CD4-positive, alpha-beta T cell treated with Interleukin-17A for 1 hour (primary cell): ENCODE results near the gene SNRNP48.

Experiments
- DNase-seq: peaks from one replicate; pipeline ENCODE4 v3.0.0-alpha.2; 2020

SNRNP48 gene, protein sequence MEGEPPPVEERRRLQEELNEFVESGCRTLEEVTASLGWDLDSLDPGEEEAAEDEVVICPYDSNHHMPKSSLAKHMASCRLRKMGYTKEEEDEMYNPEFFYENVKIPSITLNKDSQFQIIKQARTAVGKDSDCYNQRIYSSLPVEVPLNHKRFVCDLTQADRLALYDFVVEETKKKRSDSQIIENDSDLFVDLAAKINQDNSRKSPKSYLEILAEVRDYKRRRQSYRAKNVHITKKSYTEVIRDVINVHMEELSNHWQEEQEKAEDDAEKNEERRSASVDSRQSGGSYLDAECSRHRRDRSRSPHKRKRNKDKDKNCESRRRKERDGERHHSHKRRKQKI

DNA sequence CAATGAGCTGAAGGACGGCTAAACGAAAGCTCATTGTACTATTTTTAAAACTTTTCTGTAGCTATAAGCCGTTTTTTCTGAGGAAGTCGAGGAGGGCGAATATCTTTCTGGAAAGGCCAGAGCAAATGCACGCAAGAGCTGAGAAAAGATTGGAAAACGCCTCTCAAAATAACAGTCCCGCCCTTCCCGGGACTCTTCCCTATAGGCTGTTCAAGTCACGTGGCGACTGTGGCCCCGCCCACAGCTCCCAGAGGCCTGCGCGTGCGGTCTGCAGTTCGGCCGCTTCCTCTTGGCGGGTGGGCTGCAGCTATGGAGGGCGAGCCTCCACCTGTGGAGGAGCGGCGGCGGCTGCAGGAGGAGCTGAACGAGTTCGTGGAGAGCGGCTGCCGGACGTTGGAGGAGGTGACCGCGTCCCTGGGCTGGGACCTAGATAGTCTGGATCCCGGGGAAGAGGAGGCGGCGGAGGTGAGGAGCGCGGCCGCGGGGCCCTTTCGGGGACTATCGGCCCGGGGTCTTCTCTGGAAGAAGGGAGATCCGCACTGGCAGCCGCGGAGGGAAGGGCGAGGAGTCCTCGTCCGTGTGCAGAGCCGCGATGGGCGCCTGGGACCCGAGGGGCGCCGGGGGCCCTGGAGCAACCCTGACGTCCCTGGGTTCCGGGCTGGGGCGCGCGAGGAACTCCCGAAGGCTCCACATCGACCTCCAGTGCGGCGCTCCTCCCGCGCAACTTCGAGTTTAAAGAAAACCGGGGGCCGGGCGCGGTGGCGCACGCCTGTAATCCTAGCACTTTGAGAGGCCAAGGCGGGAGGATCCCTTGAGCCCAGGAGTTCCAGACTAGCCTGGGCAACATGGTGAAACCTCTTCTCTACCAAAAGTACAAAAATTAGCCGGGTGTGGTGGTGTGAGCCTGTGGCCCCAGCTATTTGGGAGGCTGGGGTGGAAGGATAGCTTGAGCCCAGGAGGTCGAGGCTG is at the start of gene SNRNP48:
SNRNP48 (plus strand) TSS at position 250 of the 969 bp plus-strand sequence; CDS start at position 310, 60 bp downstream.
- DNase-seq, result peak; percentile 91

- no peak for DNase-seq
Observed at GRCh38 chr6:7540595-7540994, 49.4 kb upstream of the SNRNP48 start.

GRCh38 chr6:7541175-7542064 is 48.6 kb upstream of the SNRNP48 start, which contains the start of gene DSP:
TSS of gene DSP (plus strand) at chr6:7541671. CDS start at chr6:7541916, 245 bp downstream.
- no peak for DNase-seq

DNA sequence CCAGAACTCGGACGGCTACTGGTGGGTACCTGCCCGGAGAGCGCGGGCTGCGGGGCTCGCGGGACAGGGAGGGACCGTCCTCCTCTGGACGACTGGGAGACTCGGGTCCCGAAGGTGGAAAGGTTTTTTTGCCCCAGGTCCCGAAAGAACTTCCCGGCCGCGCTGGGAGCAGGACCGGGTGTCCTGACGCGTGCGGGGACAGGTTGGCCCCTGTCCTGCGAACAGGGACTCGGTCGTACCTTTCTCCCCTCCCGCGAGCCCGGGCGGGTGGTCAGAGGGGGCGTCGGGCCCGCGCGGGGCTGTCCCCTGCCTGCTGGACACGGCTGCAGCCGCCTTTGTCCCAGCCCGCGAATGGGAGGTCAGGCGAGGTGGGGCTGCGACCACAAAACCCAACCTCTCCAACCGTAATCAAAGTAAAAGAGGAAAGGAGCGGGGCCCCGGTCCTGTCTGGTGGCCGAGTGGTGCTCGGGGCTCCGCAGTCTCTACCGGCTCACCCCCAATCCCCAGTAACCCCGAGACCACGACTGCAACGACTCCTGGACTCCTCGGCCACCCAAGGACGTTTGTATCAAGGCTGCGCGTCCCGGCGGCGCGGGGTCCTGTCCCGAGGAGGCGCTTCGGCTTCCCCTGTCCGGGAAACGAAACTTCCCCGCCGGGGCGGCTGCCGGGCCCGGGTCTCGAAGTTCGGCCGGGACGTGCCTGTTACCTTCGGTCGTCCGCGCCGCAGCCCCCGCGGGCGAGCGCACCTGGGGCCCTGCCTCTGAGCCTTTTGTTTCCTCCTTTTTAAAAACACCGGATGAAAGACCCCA is 47.7 kb upstream of the SNRNP48 start:
- no peak for DNase-seq

GRCh38 chr6:7542874-7543624 is 46.9 kb upstream of the SNRNP48 start:
- no peak for DNase-seq

- DNase-seq, result no peak
Observed at GRCh38 chr6:7543789-7544424, 46.1 kb upstream of the SNRNP48 start.

GRCh38 chr6:7544597-7544996 is 45.4 kb upstream of the SNRNP48 start:
- DNase-seq, result no peak

DNA sequence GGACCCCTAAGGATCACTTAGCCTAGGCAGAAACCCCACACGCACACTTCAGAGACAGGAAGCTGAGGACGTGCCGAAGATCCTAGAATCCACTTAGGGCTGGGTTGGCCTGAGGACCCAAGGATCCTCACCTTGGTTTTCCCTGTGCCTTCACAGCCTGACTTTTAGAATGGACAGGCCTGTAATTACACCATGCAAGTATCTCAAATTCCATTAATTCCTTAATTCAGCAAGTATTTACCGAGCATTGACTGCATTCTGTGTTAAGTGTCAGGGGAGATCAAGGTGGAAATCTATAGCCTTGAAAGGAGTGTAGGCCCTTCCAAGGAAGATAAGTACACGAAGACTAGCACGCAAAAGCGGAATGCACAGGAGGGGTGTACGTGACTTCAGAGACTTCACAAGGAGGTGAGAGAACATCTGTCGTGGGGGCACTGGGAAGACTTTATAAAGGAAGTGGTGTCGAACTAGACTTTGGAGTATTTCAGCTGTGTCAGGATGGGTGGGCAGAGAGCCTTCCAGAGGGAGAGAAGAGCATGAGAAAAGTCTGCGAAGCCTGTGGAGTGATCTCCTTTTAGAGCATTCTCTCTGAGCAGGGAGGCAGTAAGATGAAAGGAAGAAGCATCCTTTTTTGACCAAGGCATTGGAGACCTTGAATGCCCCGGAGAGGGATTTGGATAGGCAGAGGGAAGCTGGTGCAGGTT is 44.5 kb upstream of the SNRNP48 start:
- no peak for DNase-seq

DNA sequence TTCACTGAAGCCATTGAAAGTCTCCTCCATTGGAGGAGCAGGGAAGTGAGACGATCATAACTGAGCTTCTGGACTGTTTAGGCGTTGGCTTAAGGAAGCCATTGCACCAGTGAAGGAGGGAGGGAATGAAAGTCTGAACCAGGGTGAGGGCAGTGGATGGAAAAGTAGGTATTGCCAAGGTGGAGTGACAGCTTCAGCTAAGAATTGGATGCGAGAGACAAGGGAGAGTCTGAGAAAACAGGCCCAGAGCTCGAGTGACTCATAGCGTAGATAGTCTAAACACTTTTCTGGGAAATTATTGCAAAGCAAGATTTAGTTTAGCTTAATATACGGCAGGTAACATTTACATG is 44.0 kb upstream of the SNRNP48 start:
- DNase-seq, result no peak

DNA sequence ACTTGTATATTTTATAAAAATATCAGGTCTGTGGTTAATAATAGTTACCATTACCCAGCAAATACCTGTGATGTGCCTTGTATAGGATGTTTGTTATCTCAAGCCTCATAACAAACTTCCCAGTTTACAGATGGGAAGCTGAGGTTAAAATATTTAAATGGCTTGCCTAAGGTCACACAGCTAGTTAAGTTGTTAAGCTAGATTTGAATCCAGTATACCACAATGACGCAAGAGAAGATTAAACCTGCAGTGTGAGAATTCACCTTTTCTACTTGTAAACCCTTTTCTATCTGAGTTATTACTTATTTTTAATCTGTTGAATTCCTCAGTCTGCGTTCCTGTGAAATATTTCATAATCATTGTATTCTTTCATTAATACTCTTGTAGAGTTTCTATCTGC is 43.6 kb upstream of the SNRNP48 start:
- DNase-seq, result no peak

GRCh38 chr6:7546896-7547295 is 43.1 kb upstream of the SNRNP48 start:
- DNase-seq, result no peak

- DNase-seq, result no peak
Observed at GRCh38 chr6:7547315-7547714, 42.7 kb upstream of the SNRNP48 start.

GRCh38 chr6:7550433-7550801 is 39.6 kb upstream of the SNRNP48 start:
- no peak for DNase-seq

DNA sequence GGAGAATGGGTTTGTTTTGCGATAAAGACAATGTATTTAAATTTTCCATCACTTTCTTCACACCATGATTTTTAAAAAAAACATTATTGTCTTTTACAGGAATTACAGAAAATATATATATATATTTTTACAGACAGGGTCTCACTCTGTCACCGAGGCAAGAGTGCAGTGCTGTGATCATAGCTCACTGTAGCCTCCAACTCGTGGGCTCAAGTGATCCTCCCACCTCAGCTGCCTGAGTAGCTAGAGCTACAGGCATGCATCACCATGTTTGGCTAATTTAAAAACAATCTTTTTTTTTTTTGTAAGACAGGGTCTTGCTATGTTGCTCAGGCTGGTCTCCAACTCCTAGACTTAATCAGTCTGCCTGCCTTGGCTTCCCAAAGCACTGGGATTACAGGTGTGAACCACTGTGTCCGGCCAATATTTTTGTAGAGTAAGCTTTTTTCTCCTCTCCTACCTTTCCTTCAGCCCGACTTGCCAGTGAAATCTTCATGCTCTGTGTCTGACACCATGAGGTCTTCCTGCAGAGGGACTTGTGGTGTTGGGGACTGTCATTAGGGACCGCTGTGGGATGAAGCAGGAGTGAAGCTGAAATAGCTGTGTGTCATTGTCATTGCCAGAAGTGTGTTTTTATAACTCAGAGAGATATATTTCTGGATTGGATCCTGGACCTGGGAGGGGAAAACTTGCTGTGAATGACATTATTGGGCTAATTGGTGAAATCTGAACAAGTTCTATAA is 35.3 kb upstream of the SNRNP48 start:
- DNase-seq, result no peak

DNA sequence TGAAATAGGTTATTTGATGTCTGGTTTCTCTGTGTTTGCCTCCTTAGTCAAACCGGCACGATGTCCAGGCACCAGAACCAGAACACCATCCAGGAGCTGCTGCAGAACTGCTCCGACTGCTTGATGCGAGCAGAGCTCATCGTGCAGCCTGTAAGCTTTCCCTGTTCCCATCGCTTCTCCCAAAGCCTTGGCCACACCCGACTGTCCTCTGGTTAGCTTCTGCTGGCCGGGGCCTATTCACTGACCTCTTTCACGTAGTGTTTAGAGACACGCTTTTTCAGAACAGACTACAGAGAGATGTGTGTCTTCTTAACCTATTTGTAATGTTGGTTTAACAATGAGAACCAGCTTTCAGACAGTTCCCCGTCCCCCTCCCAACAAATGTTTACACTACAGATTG is 34.3 kb upstream of the SNRNP48 start:
- DNase-seq, result no peak

DNA sequence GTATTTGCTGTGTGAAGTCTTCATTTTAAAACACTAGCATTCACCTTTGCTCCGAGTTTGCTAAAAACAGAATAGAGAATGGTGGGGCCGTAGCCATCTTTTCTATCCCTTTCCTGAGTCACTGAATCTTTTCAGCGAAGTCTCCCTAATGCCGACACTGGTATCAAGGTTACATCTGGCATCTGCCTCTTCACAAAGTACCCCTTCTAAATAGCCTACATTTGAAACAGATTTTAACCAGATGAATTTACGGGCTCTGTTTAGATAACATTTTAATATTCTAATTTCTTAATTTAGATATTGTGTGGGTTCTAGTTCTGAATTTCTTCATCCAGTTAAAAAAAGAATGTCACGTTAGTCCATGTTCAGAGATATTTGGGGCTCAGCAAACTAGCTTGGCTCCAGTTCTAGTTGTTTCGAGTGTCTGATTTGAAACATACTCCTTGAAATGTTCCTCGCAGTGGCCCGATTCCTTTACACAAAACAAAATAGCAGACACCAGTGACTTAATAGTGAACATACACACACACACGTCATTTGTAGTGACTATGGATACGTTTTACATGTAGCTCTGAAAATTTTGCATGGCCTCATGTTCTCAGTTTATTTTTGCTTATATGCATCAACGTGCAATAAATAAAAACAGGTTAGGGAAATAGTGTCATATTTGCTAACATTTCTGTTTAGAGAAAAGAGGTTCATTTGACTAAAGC is 33.4 kb upstream of the SNRNP48 start:
- DNase-seq, result no peak

- no peak for DNase-seq
Observed at GRCh38 chr6:7557652-7558051, 32.3 kb upstream of the SNRNP48 start.

GRCh38 chr6:7558781-7559180 is 31.2 kb upstream of the SNRNP48 start:
- DNase-seq, result no peak

DNA sequence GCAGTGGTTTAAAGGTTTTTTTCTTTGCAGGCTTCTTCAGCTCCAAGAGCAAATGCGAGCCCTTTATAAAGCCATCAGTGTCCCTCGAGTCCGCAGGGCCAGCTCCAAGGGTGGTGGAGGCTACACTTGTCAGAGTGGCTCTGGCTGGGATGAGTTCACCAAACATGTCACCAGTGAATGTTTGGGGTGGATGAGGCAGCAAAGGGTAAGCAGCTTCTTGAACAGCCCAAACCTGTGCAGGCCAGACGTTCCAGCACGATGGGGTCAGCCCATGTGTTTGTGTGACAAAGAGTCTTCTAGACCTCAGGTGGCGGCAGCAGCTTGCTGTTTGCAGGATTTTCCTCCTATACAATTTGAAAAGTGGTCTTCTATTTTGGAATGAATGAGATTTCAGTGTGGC is 30.8 kb upstream of the SNRNP48 start:
- DNase-seq, result no peak
